ENCODE data around the gene FAM120A. TPM values are rescaled to one million over a fixed set of nuclear protein-coding genes. Genes with fewer than 3 reads are reported as not detected.

The FAM120A gene
- total RNA-seq, 2 donors from 2014 or later = 76.9 to 83.6 TPM

- ATAC-seq (no peak), DNase-seq (no peak)
- peaks cover 64% of the 10 kb centered on the region for H3K4me1 Mint-ChIP-seq
- H3K36me3 Mint-ChIP-seq (ENCODE audit: low read depth) = no peaks in the 10 kb centered on the region
- no peaks in the 10 kb centered on the region for H3K9me3 ChIP-seq (ENCODE audit: control insufficient read depth, low read length, poor library complexity, severe bottlenecking)
- H3K27me3 Mint-ChIP-seq = no peaks in the 10 kb centered on the region
- peak overlapping the region; percentile 72 for H3K27ac Mint-ChIP-seq
- H3K4me3 Mint-ChIP-seq = no peak overlapping the region
Measured at GRCh38 chr9:93467062-93467416, 15.6 kb downstream of the FAM120A start.

GRCh38 chr9:93467462-93467861 is 16.0 kb downstream of the FAM120A start:
- Mint-ChIP-seq H3K36me3 (ENCODE audit: low read depth) (no peaks in the 10 kb centered on the region), H3K27me3 (no peaks in the 10 kb centered on the region), H3K4me3 (no peak overlapping the region), H3K27ac (peak overlapping the region; percentile 72), H3K4me1 (peaks cover 66% of the 10 kb centered on the region)
- DNase-seq (no peak), ATAC-seq (no peak)
- H3K9me3 ChIP-seq (ENCODE audit: control insufficient read depth, low read length, poor library complexity, severe bottlenecking) = no peaks in the 10 kb centered on the region

DNA sequence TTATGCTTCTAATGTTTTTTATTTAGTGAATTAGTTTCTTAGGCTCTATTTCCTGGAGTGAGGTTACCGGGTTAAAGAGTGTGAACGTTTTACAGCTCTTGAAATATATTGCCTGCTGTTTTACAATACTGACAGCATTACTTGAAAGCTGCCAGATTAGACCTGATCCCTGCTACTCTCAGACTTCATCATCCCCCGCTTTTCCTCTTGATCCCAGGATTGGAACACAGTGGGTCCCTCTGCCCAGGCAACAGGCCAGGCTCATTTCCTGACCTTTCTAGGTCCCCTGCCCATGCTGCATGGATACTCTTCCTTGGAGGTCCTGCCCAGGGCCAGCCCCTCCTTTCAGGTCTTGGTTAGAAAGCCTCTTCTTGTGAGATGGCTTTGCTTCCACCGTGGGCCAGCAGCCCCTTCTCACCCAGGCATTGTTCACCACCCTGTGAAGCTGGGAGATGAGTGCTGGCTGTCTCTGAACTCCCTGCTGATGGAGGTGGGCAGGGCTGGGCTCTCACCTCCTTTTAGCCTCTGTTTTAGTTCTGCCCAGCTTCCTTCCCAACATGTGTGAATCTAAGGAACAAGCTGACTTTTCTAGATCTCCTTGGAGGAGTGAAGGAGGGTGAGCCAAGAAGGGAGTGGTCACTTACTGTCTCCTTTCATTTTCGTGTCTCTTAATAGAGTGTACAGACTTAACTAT is 17.4 kb downstream of the FAM120A start:
- ATAC-seq (no peak), DNase-seq (no peak)
- Mint-ChIP-seq H3K27ac (peak overlapping the region; percentile 72), H3K4me3 (peak overlapping the region; percentile 63), H3K36me3 (ENCODE audit: low read depth) (no peaks in the 10 kb centered on the region), H3K4me1 (peaks cover 55% of the 10 kb centered on the region), H3K27me3 (no peaks in the 10 kb centered on the region)
- H3K9me3 ChIP-seq (ENCODE audit: control insufficient read depth, low read length, poor library complexity, severe bottlenecking) = no peaks in the 10 kb centered on the region

DNA sequence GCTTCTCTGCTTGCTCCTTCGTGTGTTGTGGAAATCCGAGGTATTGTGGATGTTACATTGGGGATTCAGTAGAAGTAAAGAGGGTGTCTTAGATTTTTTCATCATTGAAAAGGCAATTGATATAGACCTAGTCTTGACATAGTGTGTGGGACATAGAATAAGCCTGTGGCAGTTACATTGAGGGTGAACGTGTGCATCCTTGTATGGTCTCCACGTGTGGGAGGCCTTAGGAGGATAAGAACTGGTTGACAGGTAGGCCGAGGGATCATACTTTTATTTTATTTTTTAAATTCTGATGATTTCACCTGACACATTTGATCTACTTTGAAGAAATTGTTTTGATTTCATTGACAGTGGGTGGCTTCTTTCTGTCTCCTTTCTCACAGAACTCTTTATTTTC is 18.9 kb downstream of the FAM120A start:
- Mint-ChIP-seq H3K36me3 (ENCODE audit: low read depth) (no peaks in the 10 kb centered on the region), H3K27ac (peak overlapping the region; percentile 61), H3K4me3 (no peak overlapping the region), H3K27me3 (no peaks in the 10 kb centered on the region), H3K4me1 (peaks cover 47% of the 10 kb centered on the region)
- ATAC-seq = no peak
- DNase-seq = no peak
- no peaks in the 10 kb centered on the region for H3K9me3 ChIP-seq (ENCODE audit: control insufficient read depth, low read length, poor library complexity, severe bottlenecking)

DNA sequence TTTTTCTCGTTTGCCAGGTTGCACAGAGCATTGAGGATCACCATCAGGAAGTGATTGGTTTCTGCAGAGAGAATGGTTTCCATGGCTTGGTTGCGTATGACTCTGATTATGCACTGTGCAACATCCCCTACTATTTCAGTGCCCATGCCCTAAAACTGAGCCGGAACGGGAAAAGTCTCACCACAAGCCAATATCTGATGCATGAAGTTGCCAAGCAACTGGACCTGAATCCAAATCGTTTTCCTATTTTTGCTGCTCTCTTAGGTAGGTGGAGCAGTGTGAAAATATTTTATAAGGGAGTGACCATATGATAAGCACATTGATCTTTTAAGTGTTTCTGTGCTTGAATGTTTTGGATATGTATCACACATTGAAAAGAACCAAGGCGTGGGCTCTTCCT is 19.6 kb downstream of the FAM120A start:
- ATAC-seq = no peak
- H3K4me3 Mint-ChIP-seq = no peak overlapping the region
- H3K9me3 ChIP-seq (ENCODE audit: control insufficient read depth, low read length, poor library complexity, severe bottlenecking) = no peaks in the 10 kb centered on the region
- H3K27me3 Mint-ChIP-seq = no peaks in the 10 kb centered on the region
- peaks cover 45% of the 10 kb centered on the region for H3K4me1 Mint-ChIP-seq
- no peak for DNase-seq
- H3K36me3 Mint-ChIP-seq (ENCODE audit: low read depth) = no peaks in the 10 kb centered on the region
- no peak overlapping the region for H3K27ac Mint-ChIP-seq

GRCh38 chr9:93473411-93473810 is 21.9 kb downstream of the FAM120A start:
- peaks cover 5% of the 10 kb centered on the region for H3K36me3 Mint-ChIP-seq (ENCODE audit: low read depth)

DNA sequence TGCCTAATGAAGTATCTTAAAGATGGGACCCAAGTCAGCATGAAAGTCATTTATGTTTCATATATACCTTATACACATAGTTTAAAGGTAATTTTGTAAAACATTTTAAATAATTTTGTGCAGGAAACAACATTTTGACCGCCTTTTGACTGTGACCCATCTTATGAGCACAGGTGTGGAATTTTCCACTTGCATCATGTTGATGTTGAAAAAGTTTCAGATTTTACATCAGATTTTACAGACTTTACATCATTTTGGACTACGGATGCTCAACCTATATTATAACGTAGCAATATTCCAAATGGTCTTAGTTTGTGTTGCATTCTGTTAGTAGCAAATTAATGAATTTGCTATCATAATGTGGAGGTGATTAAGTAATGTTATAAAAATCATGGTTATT is 23.6 kb downstream of the FAM120A start:
- Mint-ChIP-seq H3K27ac (no peak overlapping the region), H3K4me1 (peaks cover 30% of the 10 kb centered on the region), H3K27me3 (no peaks in the 10 kb centered on the region), H3K4me3 (no peak overlapping the region), H3K36me3 (ENCODE audit: low read depth) (peaks cover 5% of the 10 kb centered on the region)
- ATAC-seq (no peak), DNase-seq (no peak)
- no peaks in the 10 kb centered on the region for H3K9me3 ChIP-seq (ENCODE audit: control insufficient read depth, low read length, poor library complexity, severe bottlenecking)

More at GRCh38 chr9:93473411-93473810, 21.9 kb downstream of the FAM120A start:
- Mint-ChIP-seq H3K4me1 (peaks cover 34% of the 10 kb centered on the region), H3K27ac (no peak overlapping the region), H3K27me3 (no peaks in the 10 kb centered on the region), H3K4me3 (no peak overlapping the region)
- ATAC-seq (no peak), DNase-seq (no peak)
- H3K9me3 ChIP-seq (ENCODE audit: control insufficient read depth, low read length, poor library complexity, severe bottlenecking) = no peaks in the 10 kb centered on the region

DNA sequence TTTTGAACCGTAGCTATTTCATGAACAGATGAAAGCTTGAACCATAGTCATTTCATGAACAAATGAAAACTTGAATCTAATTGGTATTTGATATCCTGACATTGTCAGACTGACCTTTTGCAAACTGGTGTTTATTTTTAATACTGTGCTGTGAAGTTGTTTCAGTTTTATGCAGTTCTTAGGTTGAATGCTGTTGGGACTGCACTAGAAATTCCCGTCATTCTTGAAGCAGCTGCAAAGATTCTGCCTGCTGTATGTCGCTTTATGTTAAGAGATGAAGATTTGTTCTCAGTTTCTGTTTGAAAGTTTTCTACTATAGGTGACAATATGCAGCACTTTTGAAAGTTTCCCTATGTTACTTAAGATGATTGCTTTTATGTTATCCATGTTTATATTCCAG is 24.4 kb downstream of the FAM120A start:
- peaks cover 27% of the 10 kb centered on the region for H3K4me1 Mint-ChIP-seq
- no peaks in the 10 kb centered on the region for H3K27me3 Mint-ChIP-seq
- no peak for ATAC-seq
- peaks cover 6% of the 10 kb centered on the region for H3K36me3 Mint-ChIP-seq (ENCODE audit: low read depth)
- no peak for DNase-seq
- no peak overlapping the region for H3K4me3 Mint-ChIP-seq
- H3K27ac Mint-ChIP-seq = no peak overlapping the region
- H3K9me3 ChIP-seq (ENCODE audit: control insufficient read depth, low read length, poor library complexity, severe bottlenecking) = no peaks in the 10 kb centered on the region

GRCh38 chr9:93476924-93477323 is 25.4 kb downstream of the FAM120A start:
- Mint-ChIP-seq H3K27me3 (no peaks in the 10 kb centered on the region), H3K4me1 (peaks cover 35% of the 10 kb centered on the region), H3K27ac (no peak overlapping the region), H3K36me3 (ENCODE audit: low read depth) (peaks cover 6% of the 10 kb centered on the region), H3K4me3 (no peak overlapping the region)
- no peak for ATAC-seq
- no peak for DNase-seq
- no peaks in the 10 kb centered on the region for H3K9me3 ChIP-seq (ENCODE audit: control insufficient read depth, low read length, poor library complexity, severe bottlenecking)

DNA sequence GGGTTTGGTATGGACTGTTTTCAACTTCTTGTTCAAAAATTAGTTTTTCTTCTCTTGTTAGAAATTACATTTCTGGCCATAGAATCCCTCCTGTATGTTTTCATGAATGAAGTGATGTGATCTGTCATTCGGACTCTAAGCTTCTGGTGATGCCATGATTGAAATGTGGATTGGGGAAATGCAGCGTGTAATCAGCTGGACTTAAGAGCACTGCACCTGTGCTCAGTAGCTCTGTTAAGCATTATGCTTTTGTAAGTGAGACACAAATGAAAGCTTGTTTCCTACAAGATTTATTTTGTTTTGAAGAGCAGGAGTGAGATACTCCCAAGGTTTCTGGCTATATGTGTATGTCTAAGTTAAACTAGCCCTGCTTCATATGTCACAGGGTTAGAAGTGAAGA is 25.9 kb downstream of the FAM120A start:
- ATAC-seq = no peak
- Mint-ChIP-seq H3K4me1 (peaks cover 31% of the 10 kb centered on the region), H3K4me3 (no peak overlapping the region), H3K27ac (no peak overlapping the region), H3K27me3 (no peaks in the 10 kb centered on the region), H3K36me3 (ENCODE audit: low read depth) (peaks cover 6% of the 10 kb centered on the region)
- no peaks in the 10 kb centered on the region for H3K9me3 ChIP-seq (ENCODE audit: control insufficient read depth, low read length, poor library complexity, severe bottlenecking)
- DNase-seq = no peak

- Mint-ChIP-seq H3K36me3 (ENCODE audit: low read depth) (peaks cover 6% of the 10 kb centered on the region), H3K4me1 (peaks cover 33% of the 10 kb centered on the region), H3K27ac (no peak overlapping the region), H3K4me3 (no peak overlapping the region), H3K27me3 (no peaks in the 10 kb centered on the region)
- DNase-seq (no peak), ATAC-seq (no peak)
- no peaks in the 10 kb centered on the region for H3K9me3 ChIP-seq (ENCODE audit: control insufficient read depth, low read length, poor library complexity, severe bottlenecking)
Measured at GRCh38 chr9:93479726-93480125, 28.2 kb downstream of the FAM120A start.

- ATAC-seq (no peak), DNase-seq (no peak)
- peaks cover 6% of the 10 kb centered on the region for H3K36me3 Mint-ChIP-seq (ENCODE audit: low read depth)
- no peaks in the 10 kb centered on the region for H3K27me3 Mint-ChIP-seq
- H3K27ac Mint-ChIP-seq = no peak overlapping the region
- no peaks in the 10 kb centered on the region for H3K9me3 ChIP-seq (ENCODE audit: control insufficient read depth, low read length, poor library complexity, severe bottlenecking)
- no peak overlapping the region for H3K4me3 Mint-ChIP-seq
- peaks cover 32% of the 10 kb centered on the region for H3K4me1 Mint-ChIP-seq
Measured at GRCh38 chr9:93480262-93480661, 28.8 kb downstream of the FAM120A start.

- peaks cover 6% of the 10 kb centered on the region for H3K36me3 Mint-ChIP-seq (ENCODE audit: low read depth)
- no peak overlapping the region for H3K4me3 Mint-ChIP-seq
- ATAC-seq = no peak
- H3K9me3 ChIP-seq (ENCODE audit: control insufficient read depth, low read length, poor library complexity, severe bottlenecking) = no peaks in the 10 kb centered on the region
- no peaks in the 10 kb centered on the region for H3K27me3 Mint-ChIP-seq
- DNase-seq = no peak
- peaks cover 32% of the 10 kb centered on the region for H3K4me1 Mint-ChIP-seq
- H3K27ac Mint-ChIP-seq = no peak overlapping the region
Measured at GRCh38 chr9:93480728-93481324, 29.3 kb downstream of the FAM120A start.

DNA sequence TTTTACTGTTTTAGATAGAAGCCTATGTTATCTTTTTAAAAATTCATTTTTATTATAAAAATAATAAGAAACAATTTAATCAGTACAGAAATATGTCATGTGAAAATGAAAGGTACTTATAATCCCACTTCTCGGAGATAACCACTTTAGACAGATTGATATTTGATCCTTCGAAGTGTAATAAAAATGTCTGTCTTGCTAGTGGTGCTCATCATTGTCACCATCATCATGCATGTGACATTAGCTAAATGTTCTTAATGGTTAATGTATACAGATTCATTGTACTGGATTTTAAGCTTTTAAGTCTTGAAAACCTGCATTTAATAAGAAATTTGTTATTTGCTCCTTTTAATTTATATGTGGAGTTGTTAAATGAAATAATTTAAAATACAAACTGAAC is 32.0 kb downstream of the FAM120A start:
- Mint-ChIP-seq H3K4me3 (no peak overlapping the region), H3K27ac (no peak overlapping the region), H3K4me1 (peaks cover 41% of the 10 kb centered on the region), H3K36me3 (ENCODE audit: low read depth) (peaks cover 12% of the 10 kb centered on the region), H3K27me3 (no peaks in the 10 kb centered on the region)
- no peak for DNase-seq
- H3K9me3 ChIP-seq (ENCODE audit: control insufficient read depth, low read length, poor library complexity, severe bottlenecking) = no peaks in the 10 kb centered on the region
- no peak for ATAC-seq
